Cardiac fibroblast (primary cell): ENCODE data around the gene EEF1AKMT3.

Experiments
- DNase-seq, 2 donors: peaks; one replicate each; pipeline versions ENCODE4 v3.0.0 to v3.0.0-alpha.2; 2010; ENCODE audit warnings: low read depth in 2 of 2
- H3K4me3 ChIP-seq, 2 donors: replicated peaks in 1 of 2; 1 replicate in 1 of 2; 2 replicates in 1 of 2; pipeline ENCODE4 v1.5.1; 2011; ENCODE audit warnings: low read depth in 2 of 2, low read length in 2 of 2, mild to moderate bottlenecking in 2 of 2, moderate library complexity in 1 of 2
- TF ChIP-seq, protein P1 (sequence below): IDR thresholded peaks from one replicate; pipeline ENCODE4 v1.5.1; 2011; ENCODE audit warnings: low read depth, mild to moderate bottlenecking, low read length, inconsistent platforms

EEF1AKMT3 gene

DNA sequence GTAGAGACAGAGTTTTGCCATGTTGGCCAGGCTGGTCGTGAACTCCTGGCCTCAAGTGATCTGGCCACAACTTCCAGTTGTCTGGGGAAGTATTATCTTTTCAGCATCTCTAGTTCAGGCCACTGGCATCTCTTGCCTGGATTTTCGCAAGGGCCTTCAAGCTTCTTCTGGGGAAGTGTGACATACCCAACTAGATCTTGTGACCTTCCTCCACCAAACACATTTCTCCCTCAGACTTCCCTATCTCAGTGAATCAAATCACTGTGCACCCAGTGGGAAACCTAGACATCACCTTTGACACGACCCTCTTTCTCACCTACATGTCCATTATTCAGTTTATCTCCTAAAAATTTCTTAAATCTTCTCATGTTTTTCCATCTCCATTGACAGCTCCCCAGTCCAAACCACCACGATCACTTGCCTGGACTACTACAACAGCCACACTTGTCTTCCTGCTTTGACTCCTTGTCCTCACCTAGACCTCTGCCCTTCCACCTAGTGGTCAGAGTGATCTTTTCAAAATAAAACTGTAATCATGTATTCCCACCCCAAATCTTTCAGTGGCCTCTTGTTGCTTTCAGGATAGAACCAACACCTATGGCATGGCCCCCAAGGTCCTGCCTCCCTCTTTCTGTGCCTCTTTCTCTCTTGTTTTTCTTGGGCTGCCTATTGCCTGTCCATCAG is 3.3 kb downstream of the EEF1AKMT3 start:
- DNase-seq: no peak
- TF ChIP-seq, protein P1, sequence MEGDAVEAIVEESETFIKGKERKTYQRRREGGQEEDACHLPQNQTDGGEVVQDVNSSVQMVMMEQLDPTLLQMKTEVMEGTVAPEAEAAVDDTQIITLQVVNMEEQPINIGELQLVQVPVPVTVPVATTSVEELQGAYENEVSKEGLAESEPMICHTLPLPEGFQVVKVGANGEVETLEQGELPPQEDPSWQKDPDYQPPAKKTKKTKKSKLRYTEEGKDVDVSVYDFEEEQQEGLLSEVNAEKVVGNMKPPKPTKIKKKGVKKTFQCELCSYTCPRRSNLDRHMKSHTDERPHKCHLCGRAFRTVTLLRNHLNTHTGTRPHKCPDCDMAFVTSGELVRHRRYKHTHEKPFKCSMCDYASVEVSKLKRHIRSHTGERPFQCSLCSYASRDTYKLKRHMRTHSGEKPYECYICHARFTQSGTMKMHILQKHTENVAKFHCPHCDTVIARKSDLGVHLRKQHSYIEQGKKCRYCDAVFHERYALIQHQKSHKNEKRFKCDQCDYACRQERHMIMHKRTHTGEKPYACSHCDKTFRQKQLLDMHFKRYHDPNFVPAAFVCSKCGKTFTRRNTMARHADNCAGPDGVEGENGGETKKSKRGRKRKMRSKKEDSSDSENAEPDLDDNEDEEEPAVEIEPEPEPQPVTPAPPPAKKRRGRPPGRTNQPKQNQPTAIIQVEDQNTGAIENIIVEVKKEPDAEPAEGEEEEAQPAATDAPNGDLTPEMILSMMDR: no peak
- H3K4me3 ChIP-seq: no peak overlapping the region

DNA sequence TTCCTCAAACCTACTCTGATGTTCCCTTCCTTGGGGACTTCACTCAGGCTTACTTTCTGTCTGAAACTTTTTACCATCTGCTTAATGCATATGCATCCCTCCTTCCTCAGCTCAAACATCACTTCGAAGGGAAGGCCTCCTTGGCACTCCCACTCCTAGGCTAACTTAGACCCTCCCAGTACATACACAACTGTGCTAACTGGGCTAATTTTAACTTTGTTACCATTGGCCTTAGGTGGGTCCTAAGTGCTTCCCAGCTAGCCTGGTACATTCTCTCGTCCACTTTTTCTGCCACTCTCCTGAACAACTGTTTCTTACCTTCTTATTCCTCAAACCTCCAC is 3.8 kb downstream of the EEF1AKMT3 start:
- TF ChIP-seq, protein P1: no peak
- H3K4me3 ChIP-seq: no peak overlapping the region
- DNase-seq: no peak

DNA sequence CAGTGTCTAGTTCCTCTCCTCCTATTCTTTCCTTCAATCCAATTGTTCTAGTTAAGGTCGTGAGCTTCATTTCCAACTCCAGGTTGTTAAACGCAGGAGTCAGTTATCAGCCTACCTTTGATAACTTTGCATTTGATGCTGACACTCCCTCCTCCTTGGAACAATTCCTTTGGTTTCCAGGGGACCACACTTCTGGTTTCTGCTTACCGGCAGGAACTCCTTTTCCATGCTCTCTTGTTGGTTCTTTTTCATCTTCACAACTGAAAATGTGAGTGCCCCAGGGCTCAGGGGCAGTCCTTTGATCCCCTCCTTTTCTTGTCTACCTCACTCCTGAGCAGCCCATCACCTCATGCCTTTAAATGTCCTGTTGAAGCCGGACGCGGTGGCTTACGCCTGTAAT is 5.0 kb downstream of the EEF1AKMT3 start:
- H3K4me3 ChIP-seq: no peak overlapping the region
- no peak for DNase-seq
- TF ChIP-seq, protein P1: no peak

DNA sequence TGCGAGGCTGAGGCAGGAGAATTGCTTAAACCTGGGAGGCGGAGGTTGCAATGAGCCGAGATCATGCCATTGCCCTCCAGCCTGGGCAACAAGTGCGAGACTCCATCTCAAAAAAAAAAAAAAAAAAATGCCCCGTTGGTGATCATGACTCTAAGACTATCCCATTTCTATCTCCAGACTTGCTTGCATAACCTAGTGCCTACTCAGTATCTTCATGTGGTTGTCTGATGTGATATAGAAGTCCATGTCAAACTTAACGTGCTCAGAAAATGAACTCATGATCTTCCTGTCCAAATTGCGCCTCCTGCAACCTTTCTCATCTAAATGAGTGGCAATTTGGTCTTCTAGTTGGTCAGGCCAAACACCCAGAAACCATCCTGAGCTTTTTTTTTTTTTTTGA is 5.5 kb downstream of the EEF1AKMT3 start:
- TF ChIP-seq, protein P1: no peak
- DNase-seq: no peak
- no peak overlapping the region for H3K4me3 ChIP-seq

DNA sequence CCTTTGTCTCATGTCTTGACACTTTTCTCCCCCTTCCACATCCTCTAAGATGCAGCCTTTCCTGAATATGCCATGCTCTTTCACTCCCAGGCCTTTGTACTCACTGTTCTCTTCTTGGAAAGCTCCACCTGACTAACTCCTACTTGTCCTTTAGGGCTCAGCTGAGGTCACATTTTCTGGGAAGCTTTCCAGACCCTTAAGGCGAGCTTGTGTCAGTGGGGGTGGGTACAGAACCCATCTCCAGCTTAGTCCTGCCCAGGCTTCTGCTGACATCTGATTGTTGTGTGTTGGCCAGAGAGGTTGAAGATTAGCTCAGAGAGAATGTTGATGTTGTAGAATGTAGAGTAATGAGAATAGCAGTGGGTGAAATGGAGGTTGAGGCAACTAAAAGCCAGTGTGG is 7.3 kb downstream of the EEF1AKMT3 start:
- TF ChIP-seq, protein P1: no peak
- no peak overlapping the region for H3K4me3 ChIP-seq
- peak in 1 of 2 donors; percentile 35 for DNase-seq

DNA sequence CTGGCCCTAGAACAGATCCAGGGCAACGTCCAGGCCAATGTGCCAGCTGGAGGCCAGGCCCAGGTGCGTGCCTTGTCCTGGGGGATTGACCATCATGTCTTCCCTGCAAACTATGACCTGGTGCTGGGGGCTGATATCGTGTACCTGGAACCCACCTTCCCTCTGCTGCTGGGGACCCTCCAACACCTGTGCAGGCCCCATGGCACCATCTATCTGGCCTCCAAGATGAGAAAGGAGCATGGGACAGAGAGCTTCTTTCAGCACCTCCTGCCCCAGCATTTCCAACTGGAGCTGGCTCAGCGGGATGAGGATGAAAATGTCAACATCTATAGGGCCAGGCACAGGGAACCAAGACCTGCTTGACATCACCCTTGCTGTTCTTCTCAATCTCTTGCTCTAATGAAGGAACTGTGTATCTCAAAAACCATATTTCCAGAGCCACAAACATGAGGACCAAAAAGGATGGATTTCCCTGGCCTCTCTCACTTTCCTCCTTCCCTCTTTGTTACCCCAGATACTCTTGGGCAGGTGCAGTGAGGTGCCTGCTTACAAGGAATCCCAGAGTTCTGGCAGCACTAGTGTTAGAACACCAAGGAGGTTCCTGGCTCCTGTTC is 8.0 kb downstream of the EEF1AKMT3 start:
- TF ChIP-seq, protein P1: no peak
- no peak for DNase-seq
- no peak overlapping the region for H3K4me3 ChIP-seq
